Activated CD4-positive, CD25-positive, alpha-beta regulatory T cell (primary cell): Measurements from ENCODE around the gene ALS2CL.

Experiments
- DNase-seq, 4 experiments: peaks; one replicate each; lab custom pipeline; 2025; lab: John Stamatoyannopoulos, UW

ALS2CL gene

GRCh38 chr3:46664971-46665762 is 28.3 kb downstream of the ALS2CL start:
- DNase-seq, result no peak

- no peak for DNase-seq
These were observed 29.1 kb downstream of the ALS2CL start for GRCh38 chr3:46664188-46664970.

GRCh38 chr3:46663591-46664135 is 29.8 kb downstream of the ALS2CL start:
- no peak for DNase-seq

DNA sequence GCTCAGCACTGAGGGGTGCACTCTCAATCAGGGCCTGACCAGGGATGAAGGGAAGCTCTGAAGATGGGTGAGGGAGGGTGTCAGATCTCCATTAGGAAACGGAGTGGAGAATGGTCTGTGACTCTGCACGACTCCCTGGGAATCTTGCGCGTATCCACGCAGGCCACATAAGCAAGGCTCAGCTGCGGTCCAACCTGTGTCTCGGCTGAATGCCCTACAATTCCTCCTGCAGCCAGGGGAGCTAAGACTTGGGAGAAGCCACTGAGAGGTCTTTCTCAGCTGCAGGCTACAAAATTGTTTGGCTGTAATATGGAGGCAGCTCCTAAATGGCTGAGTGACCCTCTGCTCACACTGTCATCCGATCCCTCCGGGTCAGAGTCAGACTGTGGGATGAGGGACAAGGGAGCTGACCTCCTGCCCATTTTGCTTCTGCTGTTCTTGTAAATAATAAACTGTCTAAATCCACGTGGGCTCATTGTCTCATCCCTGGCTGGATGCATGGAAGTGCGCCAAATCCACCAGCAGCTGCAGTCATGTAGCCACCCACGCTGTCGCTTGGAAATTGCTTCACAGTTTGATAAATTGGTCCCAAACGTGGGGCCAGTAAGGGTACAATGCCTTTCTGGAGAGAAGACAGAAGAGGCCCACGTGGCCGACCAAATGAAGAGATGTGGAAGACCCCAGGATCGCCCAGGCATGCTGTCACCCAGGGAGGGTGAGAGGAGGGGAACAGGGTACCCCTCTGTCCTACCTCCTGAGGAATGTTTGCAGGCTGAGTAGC is 30.5 kb downstream of the ALS2CL start:
- DNase-seq, result no peak

- DNase-seq, result no peak
These were observed 31.4 kb downstream of the ALS2CL start for GRCh38 chr3:46661776-46662766.

DNA sequence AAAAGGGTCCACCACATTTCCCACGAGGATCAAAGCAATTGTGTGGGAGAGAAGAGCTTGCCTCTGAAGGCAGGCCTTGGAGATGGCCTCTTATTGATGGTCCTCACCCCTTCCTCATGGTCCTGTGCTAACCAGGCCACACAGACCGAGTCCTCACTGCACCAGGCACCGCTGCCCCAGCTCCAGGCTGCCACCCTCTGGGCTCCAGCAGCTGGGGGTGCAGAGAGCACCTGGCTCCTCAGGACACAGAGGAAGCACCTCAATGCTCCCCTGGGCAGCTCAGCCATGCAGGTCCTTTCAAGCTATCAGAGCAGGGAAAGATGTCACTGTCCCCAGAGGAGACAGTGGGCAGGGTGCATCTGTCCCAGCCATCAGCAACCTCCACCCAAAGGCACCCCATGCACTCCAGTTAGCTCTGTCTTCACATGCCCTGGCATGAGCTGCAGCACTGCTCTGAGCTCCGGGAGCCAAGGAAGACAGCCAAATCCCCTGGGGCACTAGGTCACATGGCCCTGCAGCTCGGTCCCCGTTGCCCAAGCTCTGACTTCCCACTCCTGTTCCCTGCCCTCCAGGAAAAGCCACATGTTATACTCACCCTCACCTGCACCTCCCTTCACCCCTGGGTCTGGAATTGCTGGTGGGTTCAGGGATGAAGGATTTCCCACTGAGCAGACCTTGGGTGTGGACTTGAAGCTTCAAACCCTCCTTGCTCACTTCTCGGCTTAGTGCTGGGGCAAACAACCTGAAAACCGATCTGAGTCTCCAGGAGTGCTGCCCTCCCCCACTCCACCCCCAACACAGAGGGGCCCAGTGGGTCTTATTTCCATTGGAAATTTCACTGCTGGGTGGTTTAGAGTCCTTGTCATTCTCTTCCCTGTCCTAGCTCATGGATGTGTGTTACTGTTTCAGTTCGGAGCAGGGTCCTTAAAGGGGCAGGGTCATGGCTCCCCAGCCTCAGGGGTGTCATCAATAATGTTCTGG is 32.6 kb downstream of the ALS2CL start:
- no peak for DNase-seq

- no peak for DNase-seq
These were observed 33.5 kb downstream of the ALS2CL start for GRCh38 chr3:46660003-46660402.

GRCh38 chr3:46659285-46659684 is 34.2 kb downstream of the ALS2CL start:
- DNase-seq, result no peak

DNA sequence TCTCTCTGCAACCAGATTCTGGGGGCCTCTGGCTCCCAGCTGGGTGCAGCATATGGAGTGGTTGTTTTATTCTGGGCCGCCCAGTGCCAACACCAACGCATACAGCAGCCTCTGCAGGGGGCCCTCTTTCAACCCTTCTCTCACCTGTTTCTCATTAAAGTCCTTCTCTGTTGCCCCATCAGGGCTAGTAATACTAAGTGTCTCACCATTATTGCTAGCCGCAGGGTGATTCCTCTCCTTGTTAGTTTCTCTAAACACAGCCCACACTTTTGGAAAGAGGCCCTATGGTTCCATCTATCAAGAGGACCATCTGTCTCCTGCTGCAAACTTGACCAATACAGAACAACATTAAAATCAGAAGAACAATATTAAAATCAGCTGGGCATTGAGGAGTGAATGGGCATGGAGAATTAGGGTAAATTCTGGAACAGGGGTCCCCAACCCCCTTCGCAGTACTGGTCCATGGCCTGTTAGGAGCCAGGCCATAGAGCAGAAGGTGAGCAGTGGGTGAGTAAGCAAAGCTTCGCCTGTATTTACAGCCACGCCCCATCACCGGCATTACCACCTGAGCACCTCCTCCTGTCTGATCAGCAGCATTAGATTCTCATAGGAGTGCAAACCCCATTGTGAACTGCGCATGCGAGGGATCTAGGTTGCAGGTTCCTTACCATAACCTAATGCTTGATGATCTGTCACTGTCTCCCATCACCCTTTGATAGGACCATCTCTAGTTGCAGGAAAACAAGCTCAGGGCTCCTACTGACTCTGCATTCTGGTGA is 36.5 kb downstream of the ALS2CL start:
- no peak for DNase-seq

DNA sequence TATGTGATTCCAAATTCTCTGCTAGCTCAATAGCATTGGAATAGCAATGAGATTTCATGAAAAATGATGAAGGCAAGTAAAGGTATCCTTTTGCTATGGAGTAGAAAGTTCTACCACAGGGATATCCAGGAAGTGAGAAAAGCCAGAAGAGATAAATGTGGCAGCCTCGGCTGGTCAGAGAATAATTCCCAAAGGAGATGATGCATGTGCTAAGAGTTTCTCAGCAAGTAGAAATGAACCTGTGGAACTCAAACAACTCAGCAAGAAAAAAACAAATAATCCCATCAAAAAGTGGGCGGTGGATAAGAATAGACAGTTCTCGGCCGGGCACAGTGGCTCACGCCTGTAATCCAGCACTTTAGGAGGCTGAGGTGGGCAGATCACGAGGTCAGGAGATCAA is 38.2 kb downstream of the ALS2CL start:
- no peak for DNase-seq

DNA sequence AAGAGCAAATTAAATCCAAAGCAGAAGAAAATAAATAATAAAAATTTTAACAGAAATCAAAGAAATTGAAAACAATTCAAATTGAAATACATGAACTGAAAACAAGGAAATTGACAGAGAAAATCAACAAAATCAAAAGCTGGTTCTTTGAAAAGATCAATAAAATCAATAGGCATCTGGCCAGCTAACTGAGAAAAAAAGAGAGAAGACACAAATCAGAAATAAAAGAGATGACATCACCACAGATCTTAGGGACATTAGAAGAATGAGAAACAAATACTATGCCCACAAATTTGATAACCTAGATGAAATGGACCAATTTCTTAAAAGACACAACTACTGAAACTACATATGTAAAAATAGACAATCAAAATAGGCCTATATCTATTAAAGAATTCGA is 42.4 kb downstream of the ALS2CL start:
- no peak for DNase-seq

DNA sequence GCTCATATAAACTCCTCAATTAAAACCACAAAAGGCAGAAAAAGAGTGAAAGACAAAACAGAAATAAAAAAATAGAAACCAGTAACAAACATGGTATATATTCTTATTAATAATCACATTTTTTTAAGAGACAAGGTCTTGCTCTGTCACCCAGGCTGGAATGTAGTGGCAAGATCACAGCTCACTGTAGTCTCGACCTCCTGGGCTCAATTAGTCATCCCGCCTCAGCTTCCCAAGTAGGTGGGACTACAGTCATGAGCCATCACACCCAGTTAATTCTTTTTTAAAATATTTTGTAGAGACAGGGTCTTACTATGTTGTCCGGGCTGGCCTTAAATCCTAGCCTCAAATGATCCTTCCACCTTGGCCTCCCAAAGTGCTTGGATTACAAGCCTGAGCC is 44.0 kb downstream of the ALS2CL start:
- DNase-seq, result no peak

GRCh38 chr3:46648096-46648495 is 45.4 kb downstream of the ALS2CL start:
- DNase-seq, result no peak

GRCh38 chr3:46646700-46647099 is 46.8 kb downstream of the ALS2CL start:
- DNase-seq, result no peak

DNA sequence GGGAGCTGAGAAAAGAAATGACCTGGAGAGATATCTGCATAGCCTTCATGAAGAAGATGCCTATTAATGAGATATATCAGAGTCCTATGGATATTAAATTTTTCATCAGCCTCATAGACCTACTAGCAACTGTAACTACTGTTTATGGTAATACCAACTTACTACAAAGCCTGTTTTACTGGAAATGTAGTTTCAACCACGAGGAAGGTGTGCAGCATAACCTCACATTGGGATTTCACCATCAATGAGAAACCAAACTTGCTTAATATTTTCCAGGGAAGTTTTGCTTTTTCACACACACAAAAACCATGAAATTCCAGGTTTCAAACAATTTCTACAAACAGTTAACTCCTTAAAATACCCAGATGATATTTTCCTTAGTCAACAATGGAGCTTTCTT is 49.8 kb downstream of the ALS2CL start:
- no peak for DNase-seq

DNA sequence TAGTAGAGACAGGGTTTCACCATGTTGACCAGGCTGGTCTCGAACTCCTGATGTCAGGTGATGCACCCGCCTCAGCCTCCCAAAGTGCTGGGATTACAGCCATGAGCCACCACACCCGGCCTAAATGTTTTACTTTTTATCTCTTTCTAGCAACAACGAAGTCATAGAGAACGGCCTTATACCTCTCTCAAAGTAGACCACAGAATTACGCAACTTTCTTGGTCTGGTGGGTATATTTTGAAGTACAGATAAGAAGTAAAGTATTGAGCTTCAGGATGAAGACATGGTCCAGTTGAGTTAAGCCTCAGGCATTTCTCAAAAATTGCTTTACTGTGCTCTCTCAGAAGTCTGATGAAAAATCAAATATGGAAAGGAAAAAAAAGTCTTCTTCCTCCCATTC is 50.5 kb downstream of the ALS2CL start:
- no peak for DNase-seq

DNA sequence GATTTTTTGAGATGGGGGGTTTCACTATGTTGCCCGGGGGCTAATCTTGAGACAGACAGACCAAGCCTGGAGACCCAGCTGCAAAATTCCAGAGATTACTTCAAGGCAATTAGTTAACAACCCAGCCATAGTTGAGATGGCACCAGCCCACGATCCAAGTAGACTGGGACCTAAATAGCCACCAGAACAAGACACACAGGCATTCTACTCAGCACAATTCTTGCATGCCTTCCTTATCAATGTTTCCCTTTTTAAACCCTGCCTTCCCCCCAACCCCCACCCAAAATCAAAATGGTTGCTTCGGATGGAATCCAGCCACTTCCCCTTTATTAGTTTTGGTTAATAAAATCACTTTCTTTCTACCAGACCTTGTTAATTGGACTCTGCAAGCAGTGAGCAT is 52.6 kb downstream of the ALS2CL start:
- DNase-seq, result no peak

DNA sequence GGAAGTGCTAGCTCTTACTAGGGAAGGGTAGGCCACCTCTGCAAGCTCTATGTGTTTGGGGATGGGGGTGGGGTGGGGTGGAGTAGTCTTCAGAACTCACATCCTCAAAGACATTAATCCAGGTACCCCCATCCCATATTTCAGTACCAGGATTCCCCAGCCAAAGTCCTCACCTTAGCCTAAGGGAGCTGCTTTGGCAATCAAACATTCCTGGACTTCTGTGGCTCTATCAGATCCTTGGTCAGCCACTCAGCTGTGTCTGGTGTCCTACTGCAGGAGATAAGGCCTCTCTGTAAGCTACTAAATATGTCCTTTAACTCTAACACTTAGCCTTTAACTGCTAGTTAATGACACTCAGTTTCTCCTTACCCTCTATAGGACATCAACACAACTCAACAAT is 54.3 kb downstream of the ALS2CL start:
- DNase-seq, result no peak

DNA sequence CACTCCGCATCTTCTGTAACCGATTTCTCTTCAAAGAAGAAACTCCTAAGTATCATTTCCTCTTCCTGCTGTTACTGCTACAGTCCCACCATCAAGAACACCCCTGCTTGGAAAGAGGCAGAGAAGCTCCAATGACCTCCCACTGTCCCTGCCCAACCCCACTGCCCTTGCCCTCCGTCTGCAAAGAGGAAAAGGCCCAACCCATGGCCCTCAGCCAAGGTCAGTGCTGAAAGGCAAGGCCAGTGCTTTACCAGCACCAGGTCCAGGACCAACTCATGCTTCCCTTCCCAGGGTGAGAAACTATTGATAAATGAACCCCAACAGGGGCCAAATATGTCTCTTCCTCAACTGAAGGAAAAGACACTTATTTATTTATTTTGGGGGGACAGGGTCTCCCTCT is 58.6 kb downstream of the ALS2CL start:
- no peak for DNase-seq
